HL-60/S4 treated with retinoic acid at 250 ng/mL for 4 days and 3 days (cell line): Measurements from ENCODE around the gene TLX2.
"Not testable (repeated sequence)": the region's sequence is repeated elsewhere in the genome, so short reads cannot be mapped to it uniquely, and the experiment has no call there.

Experiments
- in situ Hi-C: fragments of 300-500 bp; cut with MboI; formaldehyde crosslinking; loops from 2 replicates; pipeline ENCODE4 v1.7.0; 2022; ENCODE audit warnings: low sequenced_read_pairs

The TLX2 gene

DNA sequence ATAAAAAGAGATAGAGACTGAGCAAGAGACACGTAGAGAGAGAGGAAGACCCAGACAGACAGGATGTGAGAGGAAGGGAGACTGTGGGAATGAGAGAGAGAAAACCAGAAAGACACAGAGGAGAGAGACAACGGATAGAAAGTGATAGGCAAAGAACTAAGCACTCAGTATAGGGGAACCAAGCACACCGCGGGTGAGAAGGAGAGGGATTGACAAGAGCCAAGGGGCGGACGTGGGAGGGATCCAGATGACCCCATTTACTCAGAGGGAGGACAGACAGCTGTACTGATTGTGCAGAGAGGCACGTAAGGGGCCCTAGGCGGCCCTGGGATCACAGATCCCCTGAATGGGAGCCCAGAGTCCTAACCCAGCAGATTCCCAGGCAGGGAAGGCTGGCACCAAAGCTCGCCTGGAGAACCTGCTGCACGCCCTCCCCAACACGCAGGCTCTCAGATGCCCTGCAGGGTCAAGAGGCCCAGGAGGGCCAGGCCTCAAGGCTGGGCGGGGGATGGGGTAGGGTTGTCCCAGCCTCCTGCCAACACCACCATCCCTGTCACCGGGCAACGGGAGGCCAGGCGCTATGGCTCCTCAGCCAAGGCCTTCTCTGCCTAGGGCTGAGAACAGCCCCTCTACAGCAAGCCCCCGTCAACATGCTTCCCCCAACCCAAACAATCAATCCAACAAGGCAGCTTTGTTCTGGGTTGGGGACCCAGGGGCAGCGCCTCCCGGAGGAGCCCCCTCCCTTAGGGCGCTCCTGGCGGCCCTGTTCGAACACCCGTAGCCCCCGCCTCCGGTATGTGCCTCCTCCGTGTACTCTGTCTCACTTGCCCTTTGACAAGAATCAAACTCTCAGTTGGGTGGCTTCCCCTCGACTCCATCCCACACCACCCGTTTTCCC, 38.9 kb downstream of the TLX2 start:
- in situ Hi-C loops: no loop called here

GRCh38 chr2:74553892-74554819, 39.9 kb downstream of the TLX2 start, which contains the start of the genes DOK1 and LOXL3:
DOK1 (plus strand) TSS chr2:74554720; CDS start chr2:74554755, 35 bp downstream.
LOXL3 (minus strand) TSS chr2:74553942; CDS start chr2:74552634, 1,308 bp downstream.
- in situ Hi-C loops: no loop called here

GRCh38 chr2:74554820-74555531, 40.7 kb downstream of the TLX2 start:
- in situ Hi-C loops: no loop called here

GRCh38 chr2:74555610-74556103, 41.4 kb downstream of the TLX2 start:
- in situ Hi-C loops: no loop called here

DNA sequence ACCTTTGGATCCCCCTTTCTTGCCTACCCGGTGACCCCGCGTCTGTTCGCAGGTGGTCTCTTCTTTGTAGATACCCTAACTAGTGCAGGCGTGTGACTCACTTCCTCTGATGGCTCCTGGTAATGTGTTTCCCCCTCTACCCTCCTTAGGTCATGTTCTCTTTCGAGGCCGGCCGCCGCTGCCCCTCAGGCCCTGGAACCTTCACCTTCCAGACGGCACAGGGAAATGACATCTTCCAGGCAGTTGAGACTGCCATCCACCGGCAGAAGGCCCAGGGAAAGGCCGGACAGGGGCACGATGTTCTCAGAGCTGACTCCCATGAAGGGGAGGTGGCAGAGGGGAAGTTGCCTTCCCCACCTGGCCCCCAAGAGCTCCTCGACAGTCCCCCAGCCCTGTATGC, 41.9 kb downstream of the TLX2 start:
- in situ Hi-C loops: no loop called here

DNA sequence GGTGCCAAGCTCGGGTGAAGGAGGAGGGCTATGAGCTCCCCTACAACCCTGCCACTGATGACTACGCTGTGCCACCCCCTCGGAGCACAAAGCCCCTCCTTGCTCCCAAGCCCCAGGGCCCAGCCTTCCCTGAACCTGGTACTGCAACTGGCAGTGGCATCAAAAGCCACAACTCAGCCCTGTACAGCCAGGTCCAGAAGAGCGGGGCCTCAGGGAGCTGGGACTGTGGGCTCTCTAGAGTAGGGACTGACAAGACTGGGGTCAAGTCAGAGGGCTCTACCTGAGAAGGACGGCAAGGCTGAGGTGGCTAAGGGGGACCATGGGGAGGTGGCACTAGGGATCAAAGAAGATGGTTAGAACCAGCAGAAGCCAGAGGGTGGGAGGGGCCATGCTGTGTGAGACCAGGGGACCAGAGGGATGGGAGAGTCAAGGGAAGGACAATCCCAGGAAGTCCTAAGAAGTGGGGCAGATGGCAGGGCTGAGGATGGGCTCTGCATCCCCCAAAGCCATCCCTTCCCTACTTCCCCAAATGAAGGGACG, 42.7 kb downstream of the TLX2 start:
- in situ Hi-C loops: no loop called here

DNA sequence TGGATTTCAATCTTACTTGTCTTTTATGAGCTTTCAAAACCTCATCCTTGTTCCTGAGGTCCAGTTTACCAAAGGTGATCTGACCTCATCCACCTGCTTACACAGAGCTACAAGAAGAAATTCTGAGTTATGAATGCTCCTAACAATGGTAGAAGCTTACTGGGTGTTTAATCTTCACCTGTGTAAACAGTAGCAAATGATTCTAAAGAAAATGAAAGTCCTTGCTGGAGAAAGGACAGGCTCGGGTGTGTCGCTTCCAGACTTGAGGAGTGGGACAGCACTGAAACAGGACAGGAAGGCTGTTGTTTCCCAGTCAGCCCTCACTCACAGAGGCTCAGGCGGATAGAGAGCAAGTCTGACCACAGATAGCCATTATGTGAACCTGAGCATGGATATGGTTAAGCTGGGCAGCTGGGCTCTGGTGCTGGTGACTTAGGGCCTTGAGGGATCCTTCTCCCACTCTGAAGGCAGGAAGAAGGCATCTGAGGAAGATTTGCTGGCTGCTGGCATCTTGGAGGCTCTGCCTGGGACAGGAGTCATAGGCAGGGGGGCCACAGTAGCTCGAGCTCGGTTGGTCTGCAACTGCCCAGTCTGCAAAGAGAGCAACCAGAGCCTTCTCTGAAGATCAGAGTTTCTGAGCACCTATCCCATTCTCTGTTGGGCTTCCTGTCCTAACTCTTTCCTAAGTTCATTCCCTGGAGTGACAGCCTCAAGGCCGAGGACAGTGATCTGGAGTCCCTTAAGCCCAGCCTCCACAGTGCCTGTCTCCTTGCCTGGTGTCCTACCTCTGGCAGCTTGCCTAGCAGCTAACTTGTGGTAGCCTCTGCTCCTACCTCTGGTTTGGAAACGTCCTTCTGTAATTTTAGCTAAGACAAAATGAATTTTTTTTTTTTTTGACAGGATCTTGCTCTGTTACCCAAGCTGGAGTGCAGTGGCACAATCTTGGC, 44.3 kb downstream of the TLX2 start:
- in situ Hi-C loops: no loop called here

DNA sequence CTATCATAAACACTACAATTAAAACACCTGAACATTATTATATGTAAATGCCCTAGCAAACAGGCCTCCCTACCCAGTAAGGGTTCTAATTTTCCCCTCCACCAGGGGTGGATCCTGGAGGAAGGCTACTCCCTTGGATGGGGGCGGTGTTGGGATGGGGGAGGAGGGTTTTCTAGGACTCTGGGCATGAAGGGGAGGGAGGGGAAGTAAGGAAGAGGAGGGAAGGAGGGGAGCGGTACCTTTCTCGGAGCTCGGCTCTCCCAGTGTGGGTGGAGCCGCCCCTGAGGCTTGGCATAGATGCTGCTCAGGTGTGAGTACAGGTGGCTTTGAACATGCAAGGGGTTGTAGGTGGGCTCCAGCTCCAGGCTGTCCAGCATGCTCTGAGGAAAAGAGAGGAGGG, 45.7 kb downstream of the TLX2 start:
- in situ Hi-C loops: no loop called here

DNA sequence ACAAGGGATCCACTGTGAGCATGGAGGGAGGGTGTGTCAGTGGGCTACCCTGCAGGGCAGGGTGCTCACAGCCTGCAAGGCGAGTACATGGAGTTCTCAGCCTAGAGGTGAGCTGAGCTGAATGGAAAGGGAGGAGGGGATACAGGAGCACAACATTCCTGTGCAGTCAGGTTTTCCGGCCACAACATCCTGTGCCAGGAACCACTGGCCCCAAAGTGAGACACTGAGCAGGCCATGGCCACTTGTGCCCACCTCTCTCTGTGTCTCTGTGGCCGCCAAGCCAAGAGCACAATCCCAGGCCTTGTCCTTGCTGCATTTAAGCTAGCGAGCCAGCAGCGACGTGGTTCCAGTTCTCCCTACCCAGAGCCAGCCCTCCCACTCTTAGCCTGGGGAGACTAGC, 46.3 kb downstream of the TLX2 start:
- in situ Hi-C loops: no loop called here

DNA sequence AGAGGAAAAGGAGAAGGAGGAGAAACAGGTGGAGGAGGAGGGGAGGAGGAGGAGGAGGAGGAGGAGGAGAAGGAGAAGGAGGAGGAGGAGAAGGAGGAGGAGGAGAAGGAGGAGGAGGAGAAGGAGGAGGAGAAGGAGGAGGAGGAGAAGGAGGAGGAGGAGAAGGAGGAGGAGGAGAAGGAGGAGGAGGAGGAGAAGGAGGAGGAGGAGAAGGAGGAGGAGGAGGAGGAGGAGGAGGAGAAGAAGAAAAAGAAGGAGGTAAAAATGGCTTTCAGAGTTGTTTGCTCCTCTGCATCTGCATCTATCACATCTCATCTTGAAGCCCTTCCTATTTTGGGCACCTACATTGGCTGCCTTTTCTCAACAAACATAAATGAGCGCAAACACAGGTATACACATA, 46.8 kb downstream of the TLX2 start:
- in situ Hi-C loops: not testable (repeated sequence)

DNA sequence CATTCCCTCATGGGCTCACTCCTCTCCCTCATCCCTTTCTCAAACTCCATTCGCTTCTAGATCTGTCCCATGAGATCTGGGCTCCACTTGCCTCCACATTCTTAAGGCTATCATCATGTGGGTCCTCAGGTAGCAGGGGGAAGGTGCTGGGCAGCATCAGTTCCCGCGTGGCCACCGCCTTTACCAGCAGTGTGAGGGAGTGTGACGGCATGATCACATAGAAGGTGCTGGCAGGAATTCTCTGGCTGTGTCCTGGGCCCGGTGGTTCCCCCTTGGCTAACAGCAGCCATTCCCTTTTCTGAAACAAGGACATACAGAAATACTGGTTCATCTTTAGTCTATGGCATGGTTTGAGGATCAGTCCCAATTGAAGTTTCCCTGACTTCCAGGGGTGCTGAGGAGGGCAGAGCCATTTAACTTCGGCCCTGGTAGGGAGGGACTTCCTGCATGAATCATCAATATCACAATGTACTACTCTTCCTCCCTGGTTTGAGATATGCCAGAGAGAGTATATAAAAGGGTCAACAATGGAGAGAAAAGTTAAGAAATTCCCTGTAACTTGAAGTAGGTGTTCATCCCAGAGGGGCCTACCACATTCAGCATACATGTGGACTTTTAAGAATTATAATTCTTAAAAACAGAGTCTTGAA, 48.0 kb downstream of the TLX2 start:
- in situ Hi-C loops: no loop called here

- in situ Hi-C loops: no loop called here
Observed at GRCh38 chr2:74564222-74564621, 50.0 kb downstream of the TLX2 start.

DNA sequence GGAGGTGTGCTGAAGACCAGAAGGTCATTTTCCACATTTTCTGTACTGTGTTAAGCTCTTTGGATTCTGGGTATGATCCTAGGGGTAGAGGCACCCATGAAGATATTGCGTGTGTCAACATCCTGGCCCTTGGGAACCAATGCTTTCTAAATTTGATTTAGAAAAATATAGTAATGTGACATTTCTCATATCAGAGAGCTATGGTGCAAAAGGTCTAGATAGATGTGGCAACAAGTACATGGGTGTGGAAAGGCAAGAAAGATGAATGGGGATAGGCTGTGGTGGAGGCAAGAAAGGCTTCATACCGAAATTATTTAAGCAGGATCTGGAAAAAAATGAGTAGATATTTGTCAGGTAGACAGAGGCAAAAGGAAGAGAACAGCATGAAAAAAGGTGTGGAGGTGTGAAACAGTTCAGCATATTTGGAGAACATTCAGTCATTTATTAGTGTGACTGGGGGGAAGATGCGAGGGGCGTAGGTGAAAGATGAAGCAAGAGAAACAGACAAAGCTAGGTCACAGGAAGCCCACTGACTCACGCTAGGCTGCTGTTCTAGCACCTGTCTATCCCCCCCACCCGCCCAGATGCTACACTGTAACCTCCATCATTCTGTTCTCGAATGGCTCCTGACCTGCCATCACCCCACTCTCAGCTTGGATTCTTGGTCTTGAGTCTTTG, 52.0 kb downstream of the TLX2 start:
- in situ Hi-C loops: no loop called here

DNA sequence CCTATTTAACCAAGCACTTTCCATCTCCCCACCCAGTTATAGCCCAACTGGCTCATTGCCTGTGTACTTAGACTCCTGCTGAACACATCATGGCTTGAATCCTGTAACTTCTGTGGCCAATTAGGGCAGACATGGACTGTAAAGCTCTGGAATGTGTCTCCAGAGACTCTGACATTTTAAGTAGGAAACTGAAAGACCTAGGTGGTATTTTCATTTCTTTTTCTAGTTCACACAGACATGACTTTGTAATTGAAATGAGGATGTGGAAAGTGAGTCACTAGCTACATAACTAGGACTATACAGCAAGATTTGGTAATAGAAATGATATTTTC, 52.5 kb downstream of the TLX2 start:
- in situ Hi-C loops: no loop called here
